ENCODE measurements around the gene RCOR1. TPM values are rescaled to one million over a fixed set of nuclear protein-coding genes. Genes with fewer than 3 reads are reported as not detected.

The RCOR1 gene
- total RNA-seq, 1 experiment from 2014 or later: 34.1 TPM

DNA sequence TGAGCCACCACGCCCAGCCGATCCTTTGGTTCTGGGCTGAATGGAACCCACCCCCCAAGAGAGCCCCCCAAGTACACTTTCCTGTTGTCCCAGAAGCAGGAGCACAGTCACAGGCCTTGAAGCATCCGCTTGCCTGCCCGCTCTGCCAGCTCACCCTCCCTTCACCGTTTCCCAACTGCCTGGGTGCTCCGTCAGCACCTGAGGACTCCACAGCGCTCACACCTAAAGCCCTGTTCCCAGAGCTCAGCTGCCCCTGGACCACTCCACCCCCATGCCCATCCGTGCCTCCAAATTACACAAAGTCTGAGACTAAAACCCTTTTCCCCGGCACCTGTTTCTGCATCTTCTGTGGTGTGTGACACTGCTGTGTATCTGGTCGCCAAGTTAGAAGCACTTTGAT, 140.5 kb downstream of the RCOR1 start:
- Histone ChIP-seq H4K91ac (ENCODE audit: insufficient read length, low read depth, low read length) (no peak overlapping the region), H2BK20ac (ENCODE audit: low read depth, low read length, poor library complexity, severe bottlenecking) (no peak overlapping the region), H3K4ac (ENCODE audit: low read depth, low read length) (no peak overlapping the region), H2BK15ac (ENCODE audit: low read depth, low read length) (no peak overlapping the region), H3K9me3 (ENCODE audit: control insufficient read depth, low read depth, low read length) (no peaks in the 10 kb centered on the region), H3T11ph (ENCODE audit: low read length) (no peak overlapping the region), H3K27me3 (ENCODE audit: insufficient read depth, low read length) (no peaks in the 10 kb centered on the region), H3K18ac (ENCODE audit: insufficient read length, low read depth, low read length) (no peak overlapping the region), H3K9ac (ENCODE audit: extremely low read depth, insufficient read length, low read length) (no peak overlapping the region), H3K79me1 (ENCODE audit: insufficient read depth, low read depth, low read length, poor library complexity, severe bottlenecking) (no peaks in the 10 kb centered on the region), H3K79me2 (ENCODE audit: insufficient read depth, low read length) (no peaks in the 10 kb centered on the region), H3K4me1 (ENCODE audit: insufficient read depth, low read length) (no peaks in the 10 kb centered on the region), H3K23me2 (ENCODE audit: insufficient read length, low read depth, low read length, poor library complexity, severe bottlenecking) (no peaks in the 10 kb centered on the region), H4K20me1 (ENCODE audit: control insufficient read depth, insufficient read depth, insufficient read length) (no peaks in the 10 kb centered on the region), H2BK5ac (ENCODE audit: insufficient read length, low read length) (no peak overlapping the region), H4K5ac (ENCODE audit: insufficient read length, low read depth, low read length) (no peak overlapping the region), H2AFZ (ENCODE audit: low read length) (no peak overlapping the region), H3K14ac (ENCODE audit: insufficient read depth, low read length) (no peak overlapping the region), H2BK120ac (ENCODE audit: low read depth, low read length, poor library complexity, severe bottlenecking) (no peak overlapping the region), H2AK5ac (ENCODE audit: insufficient read length, low read length) (no peak overlapping the region), H3K56ac (ENCODE audit: insufficient read length, low read depth, low read length) (no peak overlapping the region), H4K8ac (replicated peaks; ENCODE audit: insufficient read length, low read depth, low read length) (no peak overlapping the region), H2BK12ac (ENCODE audit: insufficient read length, low read depth, low read length) (no peak overlapping the region), H3K27ac (ENCODE audit: insufficient read length, low read depth, low read length) (no peak overlapping the region), H3K4me2 (ENCODE audit: insufficient read depth, insufficient read length, low read length) (no peak overlapping the region), H3K23ac (ENCODE audit: insufficient read length, low read depth, low read length) (no peak overlapping the region)
- Mint-ChIP-seq H3K4me3 (no peak overlapping the region), H3K4me1 (peaks cover 5 to 8% of the 10 kb centered on the region in 2 experiments; a peak in 2 of 4 replicates), H3K36me3 (ENCODE audit: insufficient read depth in 1 of 3, low read depth in 3 of 3) (peaks cover 10 to 36% (median 17%) of the 10 kb centered on the region in 3 experiments), H3K9me3 (no peaks in the 10 kb centered on the region), H3K27ac (peak overlapping the region; percentile 19 to 89 (median 81); a peak in 4 of 7 replicates), H3K27me3 (ENCODE audit: low read depth) (no peaks in the 10 kb centered on the region; the same call in 1 of the 2 replicates)
- DNase-seq: no peak
- WGBS (ENCODE audit: extremely low coverage, insufficient read length, low lambda C conversion rate): no CpG with 5 or more reads among the region's 10 CpGs
- TF ChIP-seq, protein P1, sequence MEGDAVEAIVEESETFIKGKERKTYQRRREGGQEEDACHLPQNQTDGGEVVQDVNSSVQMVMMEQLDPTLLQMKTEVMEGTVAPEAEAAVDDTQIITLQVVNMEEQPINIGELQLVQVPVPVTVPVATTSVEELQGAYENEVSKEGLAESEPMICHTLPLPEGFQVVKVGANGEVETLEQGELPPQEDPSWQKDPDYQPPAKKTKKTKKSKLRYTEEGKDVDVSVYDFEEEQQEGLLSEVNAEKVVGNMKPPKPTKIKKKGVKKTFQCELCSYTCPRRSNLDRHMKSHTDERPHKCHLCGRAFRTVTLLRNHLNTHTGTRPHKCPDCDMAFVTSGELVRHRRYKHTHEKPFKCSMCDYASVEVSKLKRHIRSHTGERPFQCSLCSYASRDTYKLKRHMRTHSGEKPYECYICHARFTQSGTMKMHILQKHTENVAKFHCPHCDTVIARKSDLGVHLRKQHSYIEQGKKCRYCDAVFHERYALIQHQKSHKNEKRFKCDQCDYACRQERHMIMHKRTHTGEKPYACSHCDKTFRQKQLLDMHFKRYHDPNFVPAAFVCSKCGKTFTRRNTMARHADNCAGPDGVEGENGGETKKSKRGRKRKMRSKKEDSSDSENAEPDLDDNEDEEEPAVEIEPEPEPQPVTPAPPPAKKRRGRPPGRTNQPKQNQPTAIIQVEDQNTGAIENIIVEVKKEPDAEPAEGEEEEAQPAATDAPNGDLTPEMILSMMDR (conservative IDR thresholded peaks at IDR 0.05): no peak
